Left lung (tissue), 10 donors: ENCODE results near the gene TUBGCP5. TPM values are rescaled to one million over a fixed set of nuclear protein-coding genes. Genes with fewer than 3 reads are reported as not detected.

Experiments
- ATAC-seq: fragments of 200-7000 bp; cut with Tn5 transposase; one replicate; pipeline ENCODE4 v1.9.1; 2020; ENCODE audit warnings: moderate library complexity
- DNase-seq, 4 donors: peaks; one replicate each; pipeline ENCODE4 v3.0.0-alpha.2; 2013 to 2020
- H3K27ac ChIP-seq, 2 donors: fragments of 200-600 bp; sonication (generic) in 1 of 2; one replicate each; pipeline versions ENCODE4 v1.5.0 to v1.8.0; 2020 to 2021
- H3K27me3 ChIP-seq, 2 donors: fragments of 200-600 bp; sonication (generic) in 1 of 2; one replicate each; pipeline versions ENCODE4 v1.5.0 to v1.8.0; 2020 to 2021
- H3K36me3 ChIP-seq, 2 donors: fragments of 200-600 bp; sonication (generic) in 1 of 2; one replicate each; pipeline versions ENCODE4 v1.5.0 to v1.8.0; 2020 to 2021
- H3K4me1 ChIP-seq, 2 donors: fragments of 200-600 bp; one replicate each; pipeline ENCODE4 v1.8.0; 2021
- H3K4me3 ChIP-seq, 2 donors: fragments of 200-600 bp; sonication (generic) in 1 of 2; one replicate each; pipeline versions ENCODE4 v1.5.0 to v1.8.0; 2020 to 2021; ENCODE audit warnings: mild to moderate bottlenecking in 1 of 2
- H3K9me3 ChIP-seq, 2 donors: fragments of 200-600 bp; sonication (generic) in 1 of 2; one replicate each; pipeline versions ENCODE4 v1.5.0 to v1.8.0; 2020 to 2021
- CTCF ChIP-seq, 2 donors: fragments of 200-600 bp; sonication (generic) in 1 of 2; IDR thresholded peaks; one replicate each; pipeline versions ENCODE4 v1.5.0 to v1.8.0; 2021; ENCODE audit warnings: antibody characterized with exemption in 2 of 2
- intact Hi-C, 2 donors: fragments of 100-400 bp; cut with DNase I; formaldehyde crosslinking; loops; one replicate each; pipeline versions ENCODE4 v1.11.2 to v1.14.2; 2022
- polyA plus RNA-seq, 6 donors: library from polyadenylated mRNA; unstranded; fragments of 120-200 nt; gene quantifications; one replicate each; pipeline ENCODE4 v1.2.1, GENCODE V29; 2013; ENCODE audit not compliant: insufficient read length in 6 of 6
- total RNA-seq, 2 donors: library from RNA; stranded (reverse); fragmentation: NEBNext Ultra II Directional; extraction: Animal tissue kit (Norgen Biotek cat#: 25700); gene quantifications; one replicate each; pipeline ENCODE4 v1.2.1, GENCODE V29; 2021
- donor health status: DM: no; HTN: yes; CAD: no.
- donor health status: DM: no; HTN: no; CAD: no.

TUBGCP5 gene
- total and polyA plus RNA-seq, 8 donors, result 13.1 to 41.4 (median 32.6) TPM

- ATAC-seq (no peak), DNase-seq (no peak)
- intact Hi-C loops, result no loop called here
These were observed 78.8 kb downstream of the TUBGCP5 start for GRCh38 chr15:22960556-22960955.

GRCh38 chr15:22960126-22960525, 79.2 kb downstream of the TUBGCP5 start:
- Histone ChIP-seq H3K27ac (peak overlapping the region in 1 of 2 donors; percentile 53), H3K27me3 (no peaks in the 10 kb centered on the region), H3K36me3 (no peaks in the 10 kb centered on the region), H3K4me3 (no peak overlapping the region), H3K4me1 (peaks cover 11 to 82% of the 10 kb centered on the region in 2 donors), H3K9me3 (no peaks in the 10 kb centered on the region)
- DNase-seq, result no peak
- no peak for ATAC-seq
- TF ChIP-seq CTCF (IDR thresholded peaks at IDR 0.05), result no peak
- intact Hi-C loops, result no loop called here

More at GRCh38 chr15:22960556-22960955, 78.8 kb downstream of the TUBGCP5 start:
- Histone ChIP-seq H3K27ac (no peak overlapping the region), H3K27me3 (no peaks in the 10 kb centered on the region), H3K36me3 (no peaks in the 10 kb centered on the region), H3K4me3 (no peak overlapping the region), H3K9me3 (no peaks in the 10 kb centered on the region), H3K4me1 (peaks cover 11 to 78% of the 10 kb centered on the region in 2 donors)
- TF ChIP-seq CTCF (IDR thresholded peaks at IDR 0.05), result no peak

- Histone ChIP-seq H3K4me1 (peaks cover 11 to 82% of the 10 kb centered on the region in 2 donors), H3K4me3 (no peak overlapping the region), H3K9me3 (no peaks in the 10 kb centered on the region), H3K27ac (peak overlapping the region in 1 of 2 donors; percentile 53), H3K27me3 (no peaks in the 10 kb centered on the region), H3K36me3 (no peaks in the 10 kb centered on the region)
- intact Hi-C loops, result no loop called here
- no peak for ATAC-seq
- no peak for TF ChIP-seq CTCF (IDR thresholded peaks at IDR 0.05)
- no peak for DNase-seq
These were observed 79.9 kb downstream of the TUBGCP5 start for GRCh38 chr15:22959321-22960101.

GRCh38 chr15:22958487-22959280, 80.7 kb downstream of the TUBGCP5 start:
- ATAC-seq (no peak), DNase-seq (no peak)
- Histone ChIP-seq H3K4me1 (peaks cover 11 to 82% of the 10 kb centered on the region in 2 donors), H3K9me3 (no peaks in the 10 kb centered on the region), H3K27me3 (no peaks in the 10 kb centered on the region), H3K4me3 (no peak overlapping the region), H3K36me3 (no peaks in the 10 kb centered on the region), H3K27ac (no peak overlapping the region)
- intact Hi-C loops, result no loop called here
- TF ChIP-seq CTCF (IDR thresholded peaks at IDR 0.05), result no peak

- peaks cover 16 to 81% of the 10 kb centered on the region in 2 donors for H3K4me1 ChIP-seq
- TF ChIP-seq CTCF (IDR thresholded peaks at IDR 0.05), result no peak
- H3K27me3 ChIP-seq, result no peaks in the 10 kb centered on the region
- intact Hi-C loops, result no loop called here
- ATAC-seq (peak; percentile 44), DNase-seq (no peak)
- no peak overlapping the region for H3K4me3 ChIP-seq
- no peaks in the 10 kb centered on the region for H3K36me3 ChIP-seq
- peak overlapping the region in 1 of 2 donors; percentile 37 for H3K27ac ChIP-seq
- H3K9me3 ChIP-seq, result no peaks in the 10 kb centered on the region
These were observed 82.5 kb downstream of the TUBGCP5 start for GRCh38 chr15:22956978-22957260.
